A549 (cell line): Measurements from ENCODE around the gene ADGRL2. TPM values are rescaled to one million over a fixed set of nuclear protein-coding genes. Genes with fewer than 3 reads are reported as not detected.

Source experiments
- ATAC-seq, 2 experiments: fragments of 200-7000 bp in 1 of 2; fragments of >200 bp in 1 of 2; cut with Nextera tagmentation in 1 of 2; cut with Tn5 transposase in 1 of 2; 3 replicates each; pipeline versions ENCODE4 v1.8.0 to v1.9.1; 2018 to 2020; ENCODE audit warnings: mild to moderate bottlenecking in 1 of 2, moderate library complexity in 1 of 2
- CTCF ChIA-PET: fragments of 300-600 bp; sonication (Branson Sonifier 250); formaldehyde crosslinking; extraction: SDS; loops from one replicate; lab custom pipeline; 2021; ENCODE audit warnings: antibody characterized with exemption, inconsistent platforms; lab: Yijun Ruan, JAX
- POLR2A ChIA-PET: fragments of 350-600 bp; formaldehyde crosslinking; extraction: SDS; loops from one replicate; lab custom pipeline; 2021; ENCODE audit warnings: antibody characterized with exemption, inconsistent platforms; lab: Yijun Ruan, JAX
- DNase-seq, 2 experiments: peaks; one replicate each; pipeline versions ENCODE4 v3.0.0 to v3.0.0-alpha.2; 2011 to 2016; ENCODE audit warnings: low read depth in 1 of 2, low spot score in 1 of 2
- FAIRE-seq: peaks from 2 replicates; lab custom pipeline; 2011; peaks lifted over from hg19 to GRCh38; lab: Jason Lieb, UNC
- H3K27ac ChIP-seq, 2 experiments: fragments of >200 bp; sonication (Bioruptor Twin); formaldehyde crosslinking; 3 replicates each; pipeline ENCODE4 v1.5.1; 2016 to 2017
- H3K4me1 ChIP-seq: fragments of >200 bp; sonication (Bioruptor Twin); formaldehyde crosslinking; 3 replicates; pipeline ENCODE4 v1.6.1; 2016
- H3K4me2 ChIP-seq: fragments of >200 bp; sonication (Bioruptor Twin); formaldehyde crosslinking; 3 replicates; pipeline ENCODE4 v1.6.1; 2016
- H3K4me3 ChIP-seq: fragments of >200 bp; sonication (Bioruptor Twin); formaldehyde crosslinking; 3 replicates; pipeline ENCODE4 v1.5.1; 2016
- H3K9me3 ChIP-seq: fragments of >200 bp; sonication (Bioruptor Twin); formaldehyde crosslinking; 3 replicates; pipeline ENCODE4 v1.6.1; 2016
- BCL3 ChIP-seq: fragments of >200 bp; sonication (Bioruptor Twin); formaldehyde crosslinking; IDR thresholded peaks from 3 replicates; pipeline ENCODE4 v1.6.1; 2016
- BHLHE40 ChIP-seq: IDR thresholded peaks from 2 replicates; pipeline ENCODE4 v1.6.1; 2012; ENCODE audit warnings: low read depth, low read length, inconsistent platforms
- CBX2 ChIP-seq: fragments of 200-600 bp; sonication (generic); IDR thresholded peaks from 2 replicates; pipeline ENCODE4 v1.6.1; 2016; ENCODE audit warnings: low read depth, mild to moderate bottlenecking, borderline replicate concordance
- CEBPB ChIP-seq, 2 experiments: fragments of >200 bp in 1 of 2; sonication (Bioruptor Twin) in 1 of 2; formaldehyde crosslinking in 1 of 2; IDR thresholded peaks; 2 replicates each; pipeline ENCODE4 v1.6.1; 2012 to 2016
- EHF ChIP-seq: fragments of 250-450 bp; sonication (Bioruptor Pico); IDR thresholded peaks from 2 replicates; pipeline ENCODE4 v1.5.0; 2020; ENCODE audit warnings: mild to moderate bottlenecking
- EP300 ChIP-seq, 2 experiments: fragments of >200 bp; sonication (Bioruptor Twin); formaldehyde crosslinking; IDR thresholded peaks; 2 replicates in 1 of 2; 3 replicates in 1 of 2; pipeline ENCODE4 v1.6.1; 2016 to 2017
- ESRRA ChIP-seq: fragments of 150-350 bp; IDR thresholded peaks from 2 replicates; pipeline ENCODE4 v1.6.1; 2014; ENCODE audit warnings: mild to moderate bottlenecking, low read length, borderline replicate concordance
- FOSB ChIP-seq: fragments of 250-450 bp; sonication (Bioruptor Pico); IDR thresholded peaks from 2 replicates; pipeline ENCODE4 v1.5.0; 2020; ENCODE audit warnings: mild to moderate bottlenecking, moderate library complexity
- FOSL2 ChIP-seq, 2 experiments: fragments of 450-650 bp in 1 of 2; fragments of >200 bp in 1 of 2; sonication (Bioruptor Twin) in 1 of 2; formaldehyde crosslinking; IDR thresholded peaks; 2 replicates each; pipeline versions ENCODE4 v1.5.0 to v1.6.1; 2016 to 2020; ENCODE audit warnings: mild to moderate bottlenecking in 1 of 2, moderate library complexity in 1 of 2
- HDAC2 ChIP-seq: fragments of 200-600 bp; sonication (generic); IDR thresholded peaks from 2 replicates; pipeline ENCODE4 v1.6.1; 2016
- HEYL ChIP-seq: fragments of 250-450 bp; sonication (Bioruptor Pico); IDR thresholded peaks from 2 replicates; pipeline ENCODE4 v1.8.0; 2021; ENCODE audit warnings: mild to moderate bottlenecking, moderate library complexity
- HOXB13 ChIP-seq: fragments of 250-450 bp; sonication (Bioruptor Pico); IDR thresholded peaks from 2 replicates; pipeline ENCODE4 v1.5.0; 2020; ENCODE audit warnings: low read depth, mild to moderate bottlenecking, moderate library complexity
- HOXB5 ChIP-seq: fragments of 250-450 bp; sonication (Bioruptor Pico); IDR thresholded peaks from 2 replicates; pipeline ENCODE4 v1.5.0; 2020; ENCODE audit warnings: mild to moderate bottlenecking, moderate library complexity
- JUN ChIP-seq, 2 experiments: fragments of >200 bp; sonication (Bioruptor Twin); formaldehyde crosslinking; IDR thresholded peaks; 2 replicates in 1 of 2; 3 replicates in 1 of 2; pipeline ENCODE4 v1.6.1; 2016 to 2017
- KDM5A ChIP-seq: fragments of 200-600 bp; sonication (generic); IDR thresholded peaks from 2 replicates; pipeline ENCODE4 v1.6.1; 2016; ENCODE audit warnings: antibody characterized with exemption, mild to moderate bottlenecking
- PBX3 ChIP-seq: IDR thresholded peaks from 2 replicates; pipeline ENCODE4 v1.6.1; 2012
- PHF8 ChIP-seq: fragments of 200-600 bp; sonication (generic); IDR thresholded peaks from 2 replicates; pipeline ENCODE4 v1.6.1; 2016; ENCODE audit warnings: low read depth, mild to moderate bottlenecking, antibody characterized with exemption, moderate library complexity, borderline replicate concordance
- POLR2AphosphoS2 ChIP-seq: conservative IDR thresholded peaks from 2 replicates; pipeline ENCODE4 v1.6.1; 2012; ENCODE audit warnings: low read length, improper control_type of control experiment, inconsistent platforms
- RARB ChIP-seq: fragments of 250-450 bp; sonication (Bioruptor Pico); IDR thresholded peaks from 2 replicates; pipeline ENCODE4 v1.8.0; 2021; ENCODE audit warnings: mild to moderate bottlenecking, moderate library complexity
- RNF2 ChIP-seq: fragments of 200-600 bp; sonication (generic); IDR thresholded peaks from 2 replicates; pipeline ENCODE4 v1.6.1; 2016; ENCODE audit warnings: low read depth, mild to moderate bottlenecking, antibody characterized with exemption, moderate library complexity, borderline replicate concordance
- TFCP2L1 ChIP-seq: fragments of 250-450 bp; sonication (Bioruptor Pico); IDR thresholded peaks from 2 replicates; pipeline ENCODE4 v1.5.0; 2021; ENCODE audit warnings: mild to moderate bottlenecking
- TP53 ChIP-seq: fragments of 250-450 bp; sonication (Bioruptor Pico); IDR thresholded peaks from 2 replicates; pipeline ENCODE4 v1.5.0; 2021; ENCODE audit warnings: mild to moderate bottlenecking, moderate library complexity
- USF2 ChIP-seq: fragments of 450-650 bp; IDR thresholded peaks from 2 replicates; pipeline ENCODE4 v1.6.1; 2014; ENCODE audit warnings: antibody characterized with exemption
- ZFP36 ChIP-seq: fragments of 450-650 bp; IDR thresholded peaks from 2 replicates; pipeline ENCODE4 v1.6.1; 2014; ENCODE audit warnings: borderline replicate concordance; ENCODE audit not compliant: partially characterized antibody
- WGBS: methylation state at CpG from one replicate; pipeline ENCODE4 v1.1.6; 2017; ENCODE audit errors: missing lambda C conversion rate; 5-methylcytosine and 5-hydroxymethylcytosine counted together
- polyA plus RNA-seq, 4 experiments: library from polyadenylated mRNA; depleted of rRNA in 3 of 4; stranded (reverse); fragments of >200 nt; fragmentation: RNase III in 1 of 4; extraction: RNeasy Plus Mini Kit Qiagen cat#74134 plus additional on column Dnase treatment in 1 of 4; gene quantifications; 2 replicates in 3 of 4; 3 replicates in 1 of 4; pipeline ENCODE4 v1.2.3, GENCODE V29; 2011 to 2017

Gene ADGRL2
- polyA plus RNA-seq, 2 of the 4 experiments (the other 2 are of a cell fraction): 12.8 to 24.1 TPM

- no peak for DNase-seq
- H3K4me1 ChIP-seq: no peaks in the 10 kb centered on the region
- no peak for TF ChIP-seq POLR2AphosphoS2
- no peak for TF ChIP-seq PHF8
- TF ChIP-seq EP300 (IDR thresholded peaks at IDR 0.05): no peak
- no peak for TF ChIP-seq HEYL (CRISPR knock-in tag)
- TF ChIP-seq PBX3: no peak
- no peak for TF ChIP-seq JUN (IDR thresholded peaks at IDR 0.05)
- no peak for TF ChIP-seq HOXB5 (CRISPR knock-in tag)
- TF ChIP-seq RARB (CRISPR knock-in tag): no peak
- TF ChIP-seq ZFP36: no peak
- TF ChIP-seq TFCP2L1: no peak
- TF ChIP-seq TP53 (CRISPR knock-in tag): no peak
- TF ChIP-seq HDAC2: no peak
- TF ChIP-seq ESRRA: no peak
- TF ChIP-seq FOSB (CRISPR knock-in tag): no peak
- TF ChIP-seq KDM5A: no peak
- no peak for TF ChIP-seq CBX2
- TF ChIP-seq FOSL2 (IDR thresholded peaks at IDR 0.05): no peak
- no peak for TF ChIP-seq FOSL2 (CRISPR knock-in tag; IDR thresholded peaks at IDR 0.05)
- no peak for TF ChIP-seq CEBPB (IDR thresholded peaks at IDR 0.05)
- no peak for TF ChIP-seq RNF2
- no peak overlapping the region for H3K27ac ChIP-seq
- FAIRE-seq: no peak
- no peak for ATAC-seq
- H3K4me2 ChIP-seq: no peak overlapping the region
- CTCF ChIA-PET: interaction anchor here (0.9 kb wide), 1 partner anchor 232 kb away, joined by 3 read pairs; no protein-coding TSS in a partner anchor
- POLR2A ChIA-PET: no interaction called here
- 31% methylated on average over 2 of the region's 2 CpGs for WGBS
- H3K4me3 ChIP-seq: no peak overlapping the region
- H3K9me3 ChIP-seq: no peaks in the 10 kb centered on the region
Observed at GRCh38 chr1:81781749-81782148, 19.0 kb upstream of the ADGRL2 start.

GRCh38 chr1:81792184-81792583 lies 8.6 kb upstream of the ADGRL2 start:
- no peak for ATAC-seq
- Histone ChIP-seq H3K9me3 (no peaks in the 10 kb centered on the region), H3K27ac (no peak overlapping the region), H3K4me3 (no peak overlapping the region), H3K4me2 (no peak overlapping the region), H3K4me1 (no peaks in the 10 kb centered on the region)
- TF ChIP-seq EHF (CRISPR knock-in tag) (no peak), USF2 (no peak), BHLHE40 (no peak), PBX3 (no peak), BCL3 (no peak), ESRRA (no peak), HOXB13 (no peak), JUN (IDR thresholded peaks at IDR 0.05) (no peak), HDAC2 (no peak), RNF2 (no peak)
- ChIA-PET POLR2A (no interaction called here), CTCF (no interaction called here)
- DNase-seq: no peak
- WGBS: 92% methylated on average over 2 of the region's 2 CpGs
- FAIRE-seq: no peak
